Skeletal muscle tissue (tissue), 4 donors: ENCODE measurements around the gene OOSP3. TPM values are rescaled to one million over a fixed set of nuclear protein-coding genes. Genes with fewer than 3 reads are reported as not detected.
"Not testable (repeated sequence)": the region's sequence is repeated elsewhere in the genome, so short reads cannot be mapped to it uniquely, and the experiment has no call there.

Experiments used
- H3K27ac ChIP-seq: one replicate; pipeline ENCODE4 v1.7.0; 2013; ENCODE audit warnings: mild to moderate bottlenecking, low read depth, low read length, inconsistent platforms
- H3K27me3 ChIP-seq, 3 donors: one replicate each; pipeline ENCODE4 v1.7.0; 2013; ENCODE audit warnings: low read length in 3 of 3; ENCODE audit not compliant: control insufficient read depth in 3 of 3, insufficient read depth in 3 of 3
- H3K36me3 ChIP-seq, 3 donors: one replicate each; pipeline ENCODE4 v1.7.0; 2013; ENCODE audit warnings: low read length in 3 of 3; ENCODE audit not compliant: control insufficient read depth in 3 of 3, insufficient read depth in 3 of 3
- H3K4me1 ChIP-seq, 3 donors: one replicate each; pipeline ENCODE4 v1.7.0; 2013; ENCODE audit warnings: low read length in 3 of 3, mild to moderate bottlenecking in 3 of 3; ENCODE audit not compliant: control insufficient read depth in 3 of 3, insufficient read depth in 3 of 3
- H3K4me3 ChIP-seq, 3 donors: one replicate each; pipeline ENCODE4 v1.7.0; 2013; ENCODE audit warnings: low read length in 3 of 3
- H3K9ac ChIP-seq, 3 donors: one replicate each; pipeline ENCODE4 v1.7.0; 2013; ENCODE audit warnings: low read length in 3 of 3, mild to moderate bottlenecking in 3 of 3, moderate library complexity in 2 of 3, low read depth in 1 of 3
- H3K9me3 ChIP-seq, 3 donors: one replicate each; pipeline ENCODE4 v1.7.0; 2013; ENCODE audit warnings: low read length in 3 of 3; ENCODE audit not compliant: control insufficient read depth in 3 of 3
- total RNA-seq: library from RNA; depleted of rRNA; stranded (reverse); fragments of >200 nt; gene quantifications from one replicate; pipeline ENCODE4 v1.2.3, GENCODE V29; 2014
- donor health status: Osteomylitis.

Gene OOSP3, protein sequence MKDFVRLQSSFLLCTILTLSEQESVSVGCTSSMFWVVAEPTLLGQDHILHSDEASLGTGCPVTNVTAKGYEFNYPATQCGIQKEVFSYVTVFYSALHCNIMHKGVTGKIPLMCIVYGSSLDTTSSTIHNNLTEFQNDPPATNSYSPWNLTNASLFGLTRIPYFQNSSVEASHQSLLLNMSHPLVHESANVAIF
- not detected for total RNA-seq

DNA sequence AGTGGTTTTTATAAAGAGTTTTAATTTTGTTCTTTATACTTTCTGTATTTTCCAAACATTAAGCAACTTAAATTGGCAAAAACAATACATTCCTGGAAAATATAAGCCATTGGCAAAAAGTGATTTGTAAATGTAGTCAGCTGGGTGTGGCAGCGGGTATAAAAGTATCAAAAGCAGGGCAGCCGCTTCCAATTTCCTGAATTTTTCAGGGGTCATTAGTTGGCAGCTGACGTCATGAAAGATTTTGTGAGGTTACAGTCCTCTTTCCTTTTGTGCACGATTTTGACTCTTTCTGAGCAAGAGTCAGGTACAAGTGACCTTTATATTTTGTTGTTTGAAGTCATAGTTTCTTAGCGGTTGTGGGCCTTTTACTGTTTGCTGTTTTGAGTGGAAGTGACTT, at the start of gene OOSP3:
Gene OOSP3 (plus strand): TSS at position 208 of the 400 bp plus-strand sequence. CDS start 27 bp downstream, at position 235.
- H3K9me3 ChIP-seq = no peaks in the 10 kb centered on the region
- no peak within 1 kb of the TSS for H3K27ac ChIP-seq
- no peaks in the 10 kb centered on the region for H3K27me3 ChIP-seq
- H3K9ac ChIP-seq = no peak within 1 kb of the TSS
- no peaks in the 10 kb centered on the region for H3K4me1 ChIP-seq
- H3K36me3 ChIP-seq = no peaks in the 10 kb centered on the region
- H3K4me3 ChIP-seq = no peak within 1 kb of the TSS

DNA sequence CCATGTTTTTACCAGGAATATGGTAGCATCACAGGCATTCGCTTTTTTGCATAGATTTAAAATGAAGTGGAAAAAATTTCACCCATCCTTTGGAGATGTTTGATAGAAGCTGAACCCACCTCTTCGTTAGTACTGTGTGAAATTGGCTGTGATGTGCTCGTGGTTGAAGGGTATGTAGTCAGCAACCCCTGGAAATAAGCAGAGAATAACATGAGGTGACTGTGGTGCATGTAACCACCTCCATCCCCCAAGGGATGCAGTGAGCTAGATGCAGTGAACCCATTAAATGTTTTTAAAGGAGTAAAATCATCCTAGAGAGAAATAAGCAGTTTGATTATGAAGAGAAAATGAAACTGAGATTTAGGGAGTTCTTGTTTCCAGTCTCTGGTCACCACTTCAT, 49.2 kb upstream of the OOSP3 start:
- Histone ChIP-seq H3K9me3 (no peaks in the 10 kb centered on the region), H3K27me3 (no peaks in the 10 kb centered on the region), H3K27ac (no peak overlapping the region), H3K9ac (no peak overlapping the region), H3K4me3 (no peak overlapping the region), H3K36me3 (no peaks in the 10 kb centered on the region), H3K4me1 (no peaks in the 10 kb centered on the region)

DNA sequence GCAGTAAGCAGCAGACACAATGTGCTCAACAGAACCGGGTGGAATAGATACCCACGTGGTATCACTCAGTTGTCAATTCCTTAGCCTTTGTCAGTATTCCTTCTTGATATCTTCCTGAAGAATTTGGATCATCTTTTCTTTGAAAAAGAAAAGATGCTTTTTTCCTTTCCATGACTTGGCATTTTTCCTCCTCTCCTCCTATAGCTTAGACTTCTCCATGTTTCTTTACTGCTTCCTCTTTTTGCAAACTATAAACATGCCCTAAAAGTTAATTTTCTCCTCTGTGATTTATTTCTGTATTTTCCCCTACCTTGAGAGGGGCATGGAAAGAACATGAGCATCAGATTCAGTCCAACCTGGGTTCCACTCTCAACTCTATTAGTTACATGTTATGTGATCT, 45.0 kb upstream of the OOSP3 start:
- Histone ChIP-seq H3K27me3 (no peaks in the 10 kb centered on the region), H3K9ac (no peak overlapping the region), H3K27ac (no peak overlapping the region), H3K36me3 (no peaks in the 10 kb centered on the region), H3K9me3 (no peaks in the 10 kb centered on the region), H3K4me3 (no peak overlapping the region), H3K4me1 (no peaks in the 10 kb centered on the region)

DNA sequence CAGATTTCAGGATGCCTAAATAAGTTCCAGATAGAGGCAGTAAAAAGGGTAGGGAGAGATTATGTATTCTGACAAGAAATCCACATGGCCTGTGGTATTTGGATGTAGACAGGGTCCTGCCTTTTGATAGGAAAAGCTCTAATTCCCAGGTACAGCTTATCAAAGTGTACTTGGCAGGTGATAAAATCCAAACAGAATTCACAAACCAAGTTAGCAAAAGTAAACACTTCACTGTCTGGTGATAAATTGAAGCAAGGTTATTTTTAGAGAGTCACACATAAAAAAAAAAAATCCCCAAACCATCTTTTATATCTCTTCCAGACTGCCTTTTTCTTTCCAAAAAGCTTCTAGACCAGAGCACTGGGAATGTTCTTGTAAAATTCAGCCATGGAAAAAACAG, 39.0 kb upstream of the OOSP3 start:
- no peaks in the 10 kb centered on the region for H3K36me3 ChIP-seq
- no peak overlapping the region for H3K27ac ChIP-seq
- no peaks in the 10 kb centered on the region for H3K4me1 ChIP-seq
- H3K9ac ChIP-seq = no peak overlapping the region
- H3K4me3 ChIP-seq = no peak overlapping the region
- no peaks in the 10 kb centered on the region for H3K27me3 ChIP-seq
- no peaks in the 10 kb centered on the region for H3K9me3 ChIP-seq

DNA sequence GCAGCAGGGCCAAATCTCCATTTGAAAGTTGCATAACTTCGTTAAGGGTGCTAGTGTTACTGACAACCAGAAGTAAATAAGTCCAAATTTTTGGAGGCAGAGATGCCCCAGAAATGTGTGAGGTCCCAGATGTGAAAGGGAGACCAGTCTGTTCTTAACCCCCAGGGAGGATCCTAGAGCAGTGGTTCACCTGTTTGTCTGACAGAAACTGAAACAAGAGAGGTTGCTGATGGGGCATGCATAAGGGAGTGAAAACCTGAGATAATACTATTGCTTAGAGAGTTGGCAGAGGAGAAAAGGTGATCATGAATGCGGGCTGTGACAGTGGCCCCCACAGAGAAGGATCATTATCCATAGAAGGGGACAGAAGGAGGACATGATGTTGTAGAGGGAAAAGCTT, 37.1 kb upstream of the OOSP3 start:
- Histone ChIP-seq H3K27me3 (no peaks in the 10 kb centered on the region), H3K4me3 (no peak overlapping the region), H3K9me3 (no peaks in the 10 kb centered on the region), H3K9ac (no peak overlapping the region), H3K27ac (no peak overlapping the region), H3K4me1 (no peaks in the 10 kb centered on the region), H3K36me3 (no peaks in the 10 kb centered on the region)

DNA sequence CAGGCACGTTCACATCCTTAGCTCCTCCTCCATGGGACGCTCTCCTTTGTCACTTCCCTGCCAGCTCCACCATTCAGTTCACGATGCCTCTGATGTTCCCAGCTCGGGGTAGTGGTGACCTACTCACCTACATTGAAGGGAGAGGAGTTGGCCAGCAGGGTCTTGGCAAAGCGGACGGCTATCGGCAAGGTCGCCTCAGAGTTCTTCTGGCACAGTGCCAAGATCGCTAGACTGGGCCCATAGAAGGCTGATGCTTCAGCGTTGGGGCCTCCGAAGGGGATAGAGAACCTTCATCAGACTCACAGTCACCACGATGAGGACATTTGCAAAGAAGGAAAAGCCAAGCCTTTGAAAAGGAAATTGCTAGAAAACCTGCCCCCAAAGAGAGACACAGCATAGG, 36.3 kb upstream of the OOSP3 start:
- no peak overlapping the region for H3K9ac ChIP-seq
- H3K4me1 ChIP-seq = no peaks in the 10 kb centered on the region
- H3K4me3 ChIP-seq = no peak overlapping the region
- no peak overlapping the region for H3K27ac ChIP-seq
- H3K9me3 ChIP-seq = no peaks in the 10 kb centered on the region
- H3K36me3 ChIP-seq = no peaks in the 10 kb centered on the region
- no peaks in the 10 kb centered on the region for H3K27me3 ChIP-seq

DNA sequence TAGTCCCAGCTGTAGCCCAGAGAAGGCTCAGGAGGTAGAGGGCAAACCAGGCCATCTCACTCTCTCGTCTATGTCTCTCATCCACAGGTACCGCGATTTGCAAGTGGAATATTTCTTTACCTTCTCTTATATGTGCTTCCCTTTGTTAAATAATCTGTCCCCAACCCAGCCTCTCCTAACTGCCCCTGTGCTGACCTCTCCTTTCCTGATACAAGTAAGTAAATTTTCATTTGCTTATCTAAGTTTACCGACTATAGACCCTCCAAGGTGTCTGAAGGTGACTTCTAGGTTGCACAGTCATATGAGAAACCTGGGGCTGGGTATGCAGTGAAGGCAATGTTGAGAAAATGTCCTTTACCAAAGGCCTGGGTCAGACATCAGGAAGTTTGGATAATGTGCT, 33.2 kb upstream of the OOSP3 start, which contains the start of gene CBLIF:
Gene CBLIF (minus strand): TSS at position 101 of the 400 bp plus-strand sequence. CDS start 46 bp downstream, at position 55.
- no peaks in the 10 kb centered on the region for H3K27me3 ChIP-seq
- H3K9ac ChIP-seq = no peak within 1 kb of the TSS
- no peak within 1 kb of the TSS for H3K4me3 ChIP-seq
- H3K27ac ChIP-seq = no peak within 1 kb of the TSS
- no peaks in the 10 kb centered on the region for H3K4me1 ChIP-seq
- no peaks in the 10 kb centered on the region for H3K9me3 ChIP-seq
- H3K36me3 ChIP-seq = no peaks in the 10 kb centered on the region

DNA sequence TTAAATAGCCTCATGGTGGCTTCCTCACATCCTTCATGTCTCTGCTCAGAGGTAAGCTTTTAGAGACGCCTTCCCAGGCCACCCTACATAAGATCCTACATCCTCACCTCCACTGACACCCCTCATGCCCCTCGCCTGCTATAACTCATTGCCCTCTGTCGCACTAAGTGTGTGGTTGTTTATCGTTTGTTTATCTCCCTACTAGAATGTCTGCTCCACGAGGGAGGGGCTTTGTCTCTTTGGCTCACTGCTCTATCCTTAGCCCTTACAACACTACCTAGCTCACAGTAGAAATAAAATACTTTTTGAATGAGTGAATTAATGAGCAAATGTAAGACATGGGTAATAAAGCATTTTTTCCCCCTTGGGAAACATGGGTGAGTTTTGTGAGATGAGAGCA, 32.0 kb upstream of the OOSP3 start:
- Histone ChIP-seq H3K36me3 (no peaks in the 10 kb centered on the region), H3K9ac (no peak overlapping the region), H3K27ac (no peak overlapping the region), H3K27me3 (no peaks in the 10 kb centered on the region), H3K9me3 (no peaks in the 10 kb centered on the region), H3K4me3 (no peak overlapping the region), H3K4me1 (no peaks in the 10 kb centered on the region)

DNA sequence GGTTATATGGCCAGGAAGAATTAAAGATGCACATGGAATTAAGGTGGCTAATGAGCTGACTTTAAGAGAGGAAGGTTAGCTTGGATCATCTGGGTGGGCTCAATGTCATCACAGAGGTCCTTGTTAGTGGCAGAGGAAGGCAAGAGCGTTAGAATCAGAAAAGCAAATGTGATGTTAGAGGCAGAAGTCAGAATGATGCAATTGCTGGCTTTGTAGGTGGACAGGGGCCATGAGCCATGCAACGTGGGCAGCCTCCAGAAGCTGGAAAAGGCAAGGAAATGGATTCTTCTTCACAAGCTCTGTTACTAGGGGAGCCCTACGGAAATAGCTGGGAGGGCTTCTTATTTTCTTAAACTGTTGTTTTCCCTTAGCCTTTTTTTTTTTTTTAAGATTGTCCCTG, 31.0 kb upstream of the OOSP3 start:
- Histone ChIP-seq H3K27me3 (no peaks in the 10 kb centered on the region), H3K9me3 (no peaks in the 10 kb centered on the region), H3K4me3 (no peak overlapping the region), H3K9ac (no peak overlapping the region), H3K27ac (no peak overlapping the region), H3K36me3 (no peaks in the 10 kb centered on the region), H3K4me1 (no peaks in the 10 kb centered on the region)

DNA sequence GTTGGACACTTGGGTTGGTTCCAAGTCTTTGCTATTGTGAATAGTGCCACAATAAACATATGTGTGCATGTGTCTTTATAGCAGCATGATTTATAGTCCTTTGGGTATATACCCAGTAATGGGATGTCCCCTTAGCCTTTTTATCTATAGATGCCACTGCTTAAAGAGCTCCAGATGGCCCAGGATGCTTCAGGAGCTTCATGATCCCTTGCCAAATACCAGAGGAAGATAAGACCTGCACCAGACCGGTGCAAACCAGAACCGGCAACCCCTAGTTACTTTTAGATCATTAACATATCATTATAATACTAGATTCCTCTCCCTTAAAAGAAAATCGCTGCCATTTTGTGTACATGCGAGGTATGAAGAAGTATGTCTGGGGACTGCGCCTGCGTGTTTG, 30.1 kb upstream of the OOSP3 start:
- not testable (repeated sequence) for H3K36me3 ChIP-seq, H3K4me3 ChIP-seq, H3K9ac ChIP-seq

More for the DNA sequence above, 30.1 kb upstream of the OOSP3 start:
- not testable (repeated sequence) for H3K27me3 ChIP-seq, H3K4me1 ChIP-seq, H3K27ac ChIP-seq, H3K9me3 ChIP-seq
